GM12872 (cell line): ENCODE results near the gene CDC6.

ENCODE experiments used
- TF ChIP-seq, protein P1 (sequence below): IDR thresholded peaks from 3 replicates; pipeline ENCODE4 v1.5.1; 2011; ENCODE audit warnings: low read depth, mild to moderate bottlenecking, low read length, moderate library complexity; ENCODE audit not compliant: insufficient read depth

Gene CDC6

DNA sequence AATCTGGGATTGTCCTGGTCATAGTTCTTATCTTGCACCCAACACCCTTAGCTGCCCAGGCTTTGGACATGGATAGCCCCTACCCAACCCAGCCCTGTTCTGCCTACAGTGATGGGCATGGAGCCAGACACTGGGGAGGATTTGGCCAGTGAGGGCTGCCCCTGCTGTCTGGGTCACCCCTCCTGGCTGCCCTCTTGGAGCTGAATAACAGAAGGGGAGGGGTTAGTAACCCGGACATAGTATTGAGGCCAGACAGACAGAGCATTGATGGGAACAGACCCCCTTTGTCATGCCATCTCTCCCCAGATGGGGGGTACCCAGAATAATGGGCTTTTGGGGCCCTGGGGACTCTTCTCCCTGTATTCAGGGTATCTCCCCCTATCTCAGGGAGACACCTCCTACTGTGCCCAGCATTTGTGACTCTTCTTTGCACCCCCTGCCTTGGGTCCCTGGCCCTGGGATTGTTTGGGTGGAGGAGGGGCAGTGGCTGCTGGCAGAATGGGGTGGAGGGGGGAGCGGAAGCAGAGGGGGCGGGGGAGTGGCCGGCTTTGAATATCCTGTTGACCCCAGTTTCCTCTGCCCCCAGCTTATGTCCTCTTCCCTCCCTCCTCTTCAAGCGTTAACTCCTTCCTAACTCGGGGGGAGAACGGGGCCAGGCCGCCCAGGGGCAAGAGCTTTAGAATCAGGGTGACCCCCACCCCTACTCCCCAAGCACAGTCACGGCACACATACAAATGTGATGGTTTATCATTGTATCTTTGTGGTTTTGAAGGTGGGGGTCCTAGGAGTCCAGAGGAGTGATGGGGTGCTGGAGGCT is 59.8 kb downstream of the CDC6 start:
- TF ChIP-seq, protein P1, sequence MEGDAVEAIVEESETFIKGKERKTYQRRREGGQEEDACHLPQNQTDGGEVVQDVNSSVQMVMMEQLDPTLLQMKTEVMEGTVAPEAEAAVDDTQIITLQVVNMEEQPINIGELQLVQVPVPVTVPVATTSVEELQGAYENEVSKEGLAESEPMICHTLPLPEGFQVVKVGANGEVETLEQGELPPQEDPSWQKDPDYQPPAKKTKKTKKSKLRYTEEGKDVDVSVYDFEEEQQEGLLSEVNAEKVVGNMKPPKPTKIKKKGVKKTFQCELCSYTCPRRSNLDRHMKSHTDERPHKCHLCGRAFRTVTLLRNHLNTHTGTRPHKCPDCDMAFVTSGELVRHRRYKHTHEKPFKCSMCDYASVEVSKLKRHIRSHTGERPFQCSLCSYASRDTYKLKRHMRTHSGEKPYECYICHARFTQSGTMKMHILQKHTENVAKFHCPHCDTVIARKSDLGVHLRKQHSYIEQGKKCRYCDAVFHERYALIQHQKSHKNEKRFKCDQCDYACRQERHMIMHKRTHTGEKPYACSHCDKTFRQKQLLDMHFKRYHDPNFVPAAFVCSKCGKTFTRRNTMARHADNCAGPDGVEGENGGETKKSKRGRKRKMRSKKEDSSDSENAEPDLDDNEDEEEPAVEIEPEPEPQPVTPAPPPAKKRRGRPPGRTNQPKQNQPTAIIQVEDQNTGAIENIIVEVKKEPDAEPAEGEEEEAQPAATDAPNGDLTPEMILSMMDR: no peak

DNA sequence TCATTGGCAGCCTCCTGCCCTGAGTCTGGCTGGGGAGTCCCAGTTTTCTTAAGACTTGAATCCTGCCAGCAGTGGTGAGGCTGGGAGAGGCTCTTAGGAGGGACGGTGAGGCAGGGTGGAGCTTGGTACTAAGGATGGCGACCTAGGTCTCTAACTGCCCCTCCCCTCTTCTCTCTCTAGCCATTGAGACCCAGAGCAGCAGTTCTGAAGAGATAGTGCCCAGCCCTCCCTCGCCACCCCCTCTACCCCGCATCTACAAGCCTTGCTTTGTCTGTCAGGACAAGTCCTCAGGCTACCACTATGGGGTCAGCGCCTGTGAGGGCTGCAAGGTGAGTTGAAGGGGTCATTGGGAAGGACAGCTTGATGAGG is 60.4 kb downstream of the CDC6 start:
- TF ChIP-seq, protein P1: no peak

DNA sequence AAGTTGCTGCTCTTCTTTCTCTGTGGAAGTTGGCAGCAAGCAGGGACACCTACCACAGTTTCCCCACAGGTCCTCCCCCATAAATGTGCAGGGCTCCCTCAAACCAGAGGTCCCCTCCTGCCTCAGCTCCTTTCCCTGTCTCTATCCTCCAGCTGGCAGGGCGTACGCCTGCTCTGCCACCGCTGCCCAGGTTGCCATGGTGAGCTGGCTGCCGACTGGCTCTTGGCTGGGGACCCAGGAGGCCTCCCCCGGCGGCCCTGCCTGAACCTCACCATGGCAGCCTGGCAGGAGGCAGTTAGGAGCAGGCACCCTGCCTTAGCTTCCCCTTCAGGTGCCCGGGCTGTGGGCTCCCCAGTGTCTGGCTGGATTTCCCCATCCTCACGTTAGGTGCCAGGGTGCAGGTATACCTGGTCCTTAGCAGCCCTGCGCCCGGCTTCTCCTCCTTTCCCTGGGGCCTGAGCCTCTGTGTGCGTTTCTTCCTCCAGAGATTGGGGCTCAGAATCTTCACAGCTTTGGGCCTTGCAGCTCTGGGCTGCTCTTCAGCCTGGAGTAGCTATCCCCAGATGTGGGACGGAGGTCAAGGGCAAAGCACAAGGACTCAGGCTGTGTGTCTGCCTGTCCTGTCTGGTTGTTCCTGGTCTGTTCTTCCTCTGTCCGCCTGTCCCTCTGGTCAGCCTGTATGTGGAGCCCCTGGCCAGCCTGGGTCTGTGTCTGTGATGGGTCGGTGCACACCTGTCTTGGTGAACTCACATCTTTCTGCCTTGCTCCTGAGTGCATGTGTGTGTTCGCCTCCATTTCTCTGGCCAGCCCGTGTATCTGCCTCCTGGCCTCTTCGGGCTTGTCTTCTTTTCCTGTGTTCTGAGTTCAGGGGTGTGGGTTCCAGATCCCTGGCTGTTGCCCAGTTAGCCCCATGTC is 61.1 kb downstream of the CDC6 start:
- TF ChIP-seq, protein P1: no peak

DNA sequence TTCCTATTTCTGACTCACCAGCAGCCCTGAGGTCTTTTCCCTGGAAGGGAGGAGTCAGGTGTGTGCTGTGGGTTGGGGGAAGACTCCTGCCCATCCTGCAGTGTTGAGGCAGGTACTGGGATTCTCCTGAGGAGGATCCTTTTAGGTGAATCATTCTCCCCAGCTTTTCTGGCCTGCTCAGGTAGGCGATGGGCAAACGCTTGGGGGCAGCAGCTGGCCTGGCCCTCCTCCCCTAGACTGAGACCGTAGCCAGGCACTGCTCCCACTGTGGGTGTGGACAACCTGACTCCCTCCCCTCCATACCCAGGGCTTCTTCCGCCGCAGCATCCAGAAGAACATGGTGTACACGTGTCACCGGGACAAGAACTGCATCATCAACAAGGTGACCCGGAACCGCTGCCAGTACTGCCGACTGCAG is 61.8 kb downstream of the CDC6 start:
- TF ChIP-seq, protein P1: no peak

DNA sequence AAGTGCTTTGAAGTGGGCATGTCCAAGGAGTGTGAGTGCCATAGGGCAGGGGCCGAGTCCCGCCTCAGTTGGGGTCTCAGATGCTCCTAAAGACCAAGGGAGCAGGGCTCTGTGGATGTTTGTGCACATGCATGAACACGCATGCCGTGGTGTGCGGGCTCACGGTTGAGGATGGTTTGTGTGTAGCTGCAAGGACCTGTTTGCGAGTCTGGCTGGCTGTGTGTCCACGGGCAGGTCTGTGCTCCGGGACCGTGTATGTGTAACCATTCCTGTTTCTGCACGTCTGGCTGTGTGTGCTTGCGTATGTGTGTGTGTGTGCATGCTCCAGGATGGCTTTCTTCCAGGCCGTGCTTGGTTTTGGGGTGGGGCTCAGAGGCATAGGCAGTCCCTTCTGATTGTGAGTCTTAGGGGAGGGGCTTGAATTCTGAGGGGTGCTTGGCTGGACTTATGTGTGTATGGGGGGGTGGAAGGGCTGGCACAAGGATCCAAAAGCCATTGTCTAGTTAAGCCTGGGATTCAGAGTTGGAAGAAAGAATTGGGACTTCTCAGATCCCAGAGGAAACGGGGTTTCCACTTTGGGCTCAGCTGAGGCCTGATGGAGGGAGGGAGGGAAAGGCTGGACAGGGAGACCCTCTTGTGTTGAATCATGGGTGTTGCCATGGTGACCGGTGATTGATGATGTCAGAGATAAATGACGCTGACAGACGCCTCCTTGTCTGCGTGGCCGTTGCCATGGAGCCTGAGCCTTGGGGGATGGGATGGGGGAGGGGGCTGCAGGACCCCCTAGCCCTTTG is 62.4 kb downstream of the CDC6 start:
- TF ChIP-seq, protein P1: no peak

DNA sequence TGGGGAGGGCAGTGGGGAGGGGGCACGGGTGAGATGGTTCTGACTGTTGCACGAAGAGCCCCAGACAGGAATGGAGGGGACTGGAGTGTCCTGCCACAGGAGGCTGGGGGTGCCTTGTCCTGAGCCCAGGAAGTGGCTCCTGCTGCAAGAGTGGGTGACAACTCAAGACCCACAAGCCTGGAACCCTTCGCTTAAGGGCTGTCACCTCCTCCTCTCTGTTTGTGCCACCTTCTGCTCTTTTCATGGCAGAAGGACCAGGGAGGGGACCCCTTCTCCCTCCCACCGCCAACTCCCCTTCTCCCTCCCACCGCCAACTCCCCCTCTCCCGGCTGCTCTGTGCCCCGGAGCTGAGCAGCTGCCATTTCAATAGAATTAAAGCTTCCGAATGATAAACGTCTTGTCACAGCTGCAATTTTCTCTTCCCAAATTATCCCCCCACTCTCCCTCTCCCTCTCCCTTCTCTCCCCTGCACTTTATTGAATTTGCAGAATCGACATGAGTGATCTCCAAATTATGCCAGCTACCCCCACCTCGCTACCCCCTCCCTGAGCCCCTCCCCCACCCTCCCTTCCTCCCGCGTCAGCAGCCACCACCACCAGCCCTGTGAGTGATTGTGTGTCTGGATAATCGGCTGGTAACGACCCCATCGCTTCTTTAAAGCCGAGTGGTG is 63.1 kb downstream of the CDC6 start:
- TF ChIP-seq, protein P1: no peak
